Calu3 (cell line): ENCODE results near the gene GPR82. TPM values are rescaled to one million over a fixed set of nuclear protein-coding genes. Genes with fewer than 3 reads are reported as not detected.
"Not testable (repeated sequence)": the region's sequence is repeated elsewhere in the genome, so short reads cannot be mapped to it uniquely, and the experiment has no call there.

Experiments used
- Bru-seq: library from RNA; stranded (reverse); fragments of 400-500 nt; gene quantifications from one replicate; lab custom pipeline; 2021; lab: Mats Ljungman, UMichigan
- BruChase-seq, 2 experiments: library from RNA; stranded (reverse); fragments of 400-500 nt; gene quantifications; one replicate each; lab custom pipeline; 2021; lab: Mats Ljungman, UMichigan
- BruUV-seq: library from RNA; stranded (reverse); fragments of 400-500 nt; replicated peaks from 2 replicates; lab custom pipeline; 2021; lab: Mats Ljungman, UMichigan
- CTCF ChIA-PET: fragments of 300-600 bp; sonication (Branson Sonifier 250); formaldehyde crosslinking; loops from one replicate; lab custom pipeline; 2022; ENCODE audit warnings: antibody characterized with exemption; lab: Charles Lee
- DNase-seq: peaks from one replicate; pipeline ENCODE4 v3.0.0; 2022
- H3K27ac Mint-ChIP-seq: one replicate; pipeline ENCODE4 v1.8.0; 2022; ENCODE audit warnings: mixed read lengths; ENCODE audit not compliant: unreplicated experiment
- H3K27me3 Mint-ChIP-seq: one replicate; pipeline ENCODE4 v1.8.0; 2022; ENCODE audit warnings: mixed read lengths; ENCODE audit not compliant: unreplicated experiment
- H3K36me3 Mint-ChIP-seq: one replicate; pipeline ENCODE4 v1.8.0; 2022; ENCODE audit warnings: mild to moderate bottlenecking, moderate library complexity, mixed read lengths; ENCODE audit not compliant: insufficient read depth, unreplicated experiment
- H3K4me1 Mint-ChIP-seq: one replicate; pipeline ENCODE4 v1.8.0; 2022; ENCODE audit warnings: mild to moderate bottlenecking, low read depth, mixed read lengths; ENCODE audit not compliant: unreplicated experiment
- H3K4me3 Mint-ChIP-seq: one replicate; pipeline ENCODE4 v1.8.0; 2022; ENCODE audit warnings: mild to moderate bottlenecking, low read depth, moderate library complexity, mixed read lengths; ENCODE audit not compliant: unreplicated experiment
- H3K9me3 Mint-ChIP-seq: one replicate; pipeline ENCODE4 v1.8.0; 2022; ENCODE audit warnings: low read depth, mixed read lengths; ENCODE audit not compliant: unreplicated experiment
- CTCF ChIP-seq: fragments of 200-600 bp; IDR thresholded peaks from one replicate; pipeline ENCODE4 v1.8.0; 2022; ENCODE audit warnings: antibody characterized with exemption; ENCODE audit not compliant: unreplicated experiment
- intact Hi-C: fragments of 100-400 bp; cut with micrococcal nuclease; formaldehyde crosslinking; loops from one replicate; pipeline ENCODE4 v1.10.0; 2022; ENCODE audit not compliant: unreplicated experiment
- long read RNA-seq: library from polyadenylated mRNA; stranded (forward); transcript quantifications from one replicate; pipeline ENCODE4 v2.0.0, GENCODE V29; 2022
- total RNA-seq: library from RNA; stranded (reverse); gene quantifications from 2 replicates; pipeline ENCODE4 v1.2.3, GENCODE V29; 2022

GPR82 gene, protein sequence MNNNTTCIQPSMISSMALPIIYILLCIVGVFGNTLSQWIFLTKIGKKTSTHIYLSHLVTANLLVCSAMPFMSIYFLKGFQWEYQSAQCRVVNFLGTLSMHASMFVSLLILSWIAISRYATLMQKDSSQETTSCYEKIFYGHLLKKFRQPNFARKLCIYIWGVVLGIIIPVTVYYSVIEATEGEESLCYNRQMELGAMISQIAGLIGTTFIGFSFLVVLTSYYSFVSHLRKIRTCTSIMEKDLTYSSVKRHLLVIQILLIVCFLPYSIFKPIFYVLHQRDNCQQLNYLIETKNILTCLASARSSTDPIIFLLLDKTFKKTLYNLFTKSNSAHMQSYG
- total RNA-seq (not detected in 2 replicates), Bru-seq, nascent RNA (percentile 10 among the genes with signal in this experiment), BruChase-seq, experiment 1, labeled RNA remaining after a 6-hour chase (not detected), BruChase-seq, experiment 2, labeled RNA remaining after a 2-hour chase (not detected)
- long read RNA-seq, partial matches to known transcripts: 0 of 2 reads
- long read RNA-seq, other reads (novel, unspliced or antisense): 2 of 2 reads

DNA sequence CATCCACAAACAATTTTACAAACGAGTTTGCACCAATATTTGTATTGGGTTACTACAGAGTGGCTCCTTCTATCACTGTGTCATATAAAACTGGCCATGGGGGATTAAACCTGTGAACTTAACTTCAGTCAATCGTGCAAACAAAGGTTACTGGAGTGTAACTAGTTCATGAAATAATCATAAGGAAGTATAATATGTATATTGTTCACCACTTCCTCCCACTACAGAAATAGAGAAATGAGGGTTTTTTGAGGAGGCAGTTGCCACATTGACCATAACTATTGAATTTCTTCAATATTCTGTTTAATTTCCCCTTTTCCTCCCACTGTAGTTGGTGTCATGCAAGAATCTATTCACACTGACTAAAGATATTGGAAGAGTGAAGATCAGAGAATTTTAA, at the start of gene GPR82:
GPR82 (plus strand) TSS at position 356 of the 400 bp plus-strand sequence. CDS start 2,846 bp downstream, outside the sequence.
- no peak for DNase-seq
- Mint-ChIP-seq H3K36me3 (no peaks in the 10 kb centered on the region), H3K27me3 (no peaks in the 10 kb centered on the region), H3K27ac (no peak within 1 kb of the TSS), H3K9me3 (peaks cover 6% of the 10 kb centered on the region), H3K4me3 (no peak within 1 kb of the TSS), H3K4me1 (peaks cover 21% of the 10 kb centered on the region)
- CTCF ChIA-PET: no interaction called here
- no peak for TF ChIP-seq CTCF
- intact Hi-C loops: no loop called here
- no TSS peak for BruUV-seq

DNA sequence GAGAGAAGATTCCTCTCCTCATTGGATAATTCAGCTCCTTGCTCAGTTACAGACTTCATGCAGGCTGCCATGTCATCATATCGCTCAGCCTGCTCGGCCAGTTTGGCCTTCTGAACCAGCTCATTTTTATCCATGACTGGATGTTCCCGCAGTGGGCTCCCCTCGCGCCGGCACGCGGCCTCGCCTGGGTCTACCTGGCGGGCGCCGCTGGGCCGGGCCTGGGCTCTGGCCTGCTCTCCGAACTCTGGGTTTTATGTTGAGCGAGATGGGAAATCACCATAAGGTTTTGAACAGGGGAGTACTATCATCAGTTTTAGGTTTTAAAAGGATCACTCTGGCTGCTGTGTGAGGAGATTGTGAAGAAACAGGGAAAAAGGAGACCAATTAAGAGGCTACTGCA, 47.6 kb upstream of the GPR82 start:
- H3K4me3 Mint-ChIP-seq, H3K36me3 Mint-ChIP-seq, H3K9me3 Mint-ChIP-seq, CTCF ChIA-PET, BruUV-seq, H3K27me3 Mint-ChIP-seq, intact Hi-C loops, DNase-seq: not testable (repeated sequence)
- peak overlapping the region; percentile 10 for H3K27ac Mint-ChIP-seq
- peaks cover 11% of the 10 kb centered on the region for H3K4me1 Mint-ChIP-seq

DNA sequence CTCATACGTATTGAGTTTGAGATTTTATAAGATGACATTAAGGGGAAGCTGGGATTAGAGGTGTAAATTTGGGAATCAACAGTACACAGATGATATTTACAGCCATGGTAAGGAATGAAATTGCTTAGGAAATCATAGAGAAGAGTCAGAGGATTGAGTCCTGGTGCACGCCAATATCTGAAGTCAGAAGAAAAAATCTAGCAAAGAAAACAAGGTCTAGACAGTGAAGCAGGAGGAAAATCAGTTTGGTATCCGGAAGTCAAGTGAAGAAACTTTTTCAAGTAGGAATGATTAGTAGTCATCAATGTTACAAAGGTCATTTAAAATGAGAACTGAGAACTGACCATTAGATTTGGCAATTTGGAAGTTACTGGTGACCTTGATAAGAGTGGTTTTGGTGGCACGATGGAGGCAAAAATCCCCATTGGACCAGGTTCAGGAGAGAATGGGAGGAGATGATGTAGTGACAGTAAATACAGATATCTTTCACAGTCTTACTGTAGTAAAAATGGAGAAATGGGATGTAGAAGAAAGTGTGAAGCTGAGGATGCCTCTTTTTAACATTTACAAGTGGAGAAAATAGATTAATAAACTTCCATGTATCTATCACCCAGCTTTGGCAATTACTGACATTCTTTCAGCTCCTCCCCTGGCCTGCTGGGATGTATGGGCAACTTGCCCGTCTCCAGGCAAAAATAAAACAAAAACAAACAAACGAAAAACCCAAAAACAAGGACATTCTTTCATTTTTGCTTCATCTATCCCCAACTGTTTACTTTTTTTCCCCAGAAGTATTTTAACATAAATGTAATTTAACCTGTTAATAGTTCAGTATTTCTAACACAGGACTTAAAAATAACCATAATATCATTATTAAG, 46.6 kb upstream of the GPR82 start:
- Mint-ChIP-seq H3K27me3 (no peaks in the 10 kb centered on the region), H3K27ac (no peak overlapping the region), H3K36me3 (no peaks in the 10 kb centered on the region), H3K9me3 (no peaks in the 10 kb centered on the region), H3K4me3 (no peak overlapping the region), H3K4me1 (no peaks in the 10 kb centered on the region)
- no peak for TF ChIP-seq CTCF
- no peak for DNase-seq
- intact Hi-C loops: no loop called here
- CTCF ChIA-PET: interaction anchor here (0.6 kb wide), 1 partner anchor 42 kb away, joined by 4 read pairs; no protein-coding TSS in a partner anchor
- no TSS peak for BruUV-seq

DNA sequence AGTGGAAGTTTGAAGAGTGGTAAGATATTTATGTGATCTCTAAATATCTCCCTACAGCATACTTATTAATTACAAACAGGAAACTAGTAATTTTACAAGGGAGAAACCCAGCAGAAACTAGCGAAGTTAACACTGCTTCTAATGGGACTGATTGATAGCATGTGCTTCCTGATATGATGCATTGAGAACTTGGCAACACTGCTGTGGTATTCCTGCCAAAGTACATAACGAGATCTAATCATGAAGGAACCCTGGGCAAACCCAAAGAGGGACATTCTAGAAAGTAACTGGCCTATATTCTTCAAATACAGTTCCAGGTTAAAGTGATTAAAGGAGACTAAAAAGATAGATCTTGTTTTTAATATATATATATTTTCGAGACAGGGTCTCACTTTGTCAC, 39.8 kb upstream of the GPR82 start:
- H3K4me3 Mint-ChIP-seq: no peak overlapping the region
- intact Hi-C loops: no loop called here
- peaks cover 9% of the 10 kb centered on the region for H3K4me1 Mint-ChIP-seq
- peak; percentile 4 for DNase-seq
- H3K27me3 Mint-ChIP-seq: no peaks in the 10 kb centered on the region
- CTCF ChIA-PET: no interaction called here
- no peak for TF ChIP-seq CTCF
- no TSS peak for BruUV-seq
- H3K36me3 Mint-ChIP-seq: no peaks in the 10 kb centered on the region
- H3K9me3 Mint-ChIP-seq: no peaks in the 10 kb centered on the region
- H3K27ac Mint-ChIP-seq: no peak overlapping the region
